Stimulated activated CD4-positive, alpha-beta T cell treated with anti-CD3 and anti-CD28 coated beads, Interleukin-4, amount 100 ng/mL, for 1 hour (primary cell): ENCODE measurements around the gene IDH2.
"Not testable (repeated sequence)": the region's sequence is repeated elsewhere in the genome, so short reads cannot be mapped to it uniquely, and the experiment has no call there.

Experiments used
- DNase-seq: peaks from one replicate; pipeline ENCODE4 v3.0.0-alpha.2; 2020

The IDH2 gene

DNA sequence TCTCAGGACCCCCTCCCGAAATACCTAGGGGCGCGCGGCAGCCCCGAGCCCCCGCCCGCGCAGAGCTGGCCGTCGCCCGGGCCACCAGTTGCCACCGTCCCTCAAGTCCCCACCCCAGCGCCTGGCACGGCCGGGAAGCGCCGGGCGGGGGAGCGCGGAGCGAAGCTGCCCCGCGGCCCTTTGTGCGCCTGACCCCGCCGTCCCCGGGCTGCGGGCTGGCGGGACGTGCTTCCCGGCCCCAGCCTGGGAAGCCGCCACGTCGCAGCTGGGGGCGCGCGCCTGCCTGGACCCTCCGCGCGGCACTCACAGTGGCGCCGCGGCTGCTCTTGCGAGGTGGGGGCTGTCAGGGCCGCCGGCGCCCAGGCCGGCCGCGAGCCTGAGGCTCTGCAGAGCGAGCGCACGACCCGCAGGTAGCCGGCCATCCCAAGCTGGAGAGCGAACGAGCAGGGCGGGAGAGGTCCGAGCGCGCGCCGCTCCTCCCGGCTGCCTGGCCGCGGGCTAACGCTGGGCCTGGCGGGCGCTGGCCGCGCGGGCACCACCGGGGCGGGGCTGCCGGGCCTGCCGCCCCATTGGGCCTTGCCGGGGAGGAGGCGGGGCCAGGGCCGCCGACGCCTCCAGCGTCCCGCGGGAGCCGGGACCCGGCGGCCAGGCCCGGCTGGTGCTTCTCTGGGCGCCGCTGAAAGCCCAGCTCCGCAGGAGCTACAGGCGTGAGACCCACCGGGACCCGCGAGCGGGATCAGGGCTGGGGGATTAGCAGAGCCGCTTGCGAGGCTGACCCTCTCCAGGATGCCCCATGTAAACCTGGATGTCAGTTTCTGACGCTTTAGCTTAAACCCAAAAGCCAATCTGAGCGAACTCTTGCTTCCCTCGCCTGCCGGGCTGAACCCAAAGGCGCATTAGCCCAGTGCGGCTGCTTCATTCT, at the start of gene IDH2:
IDH2 (minus strand) TSS at position 500 of the 922 bp plus-strand sequence; CDS start at position 422, 78 bp downstream.
- peak; percentile 73 for DNase-seq

DNA sequence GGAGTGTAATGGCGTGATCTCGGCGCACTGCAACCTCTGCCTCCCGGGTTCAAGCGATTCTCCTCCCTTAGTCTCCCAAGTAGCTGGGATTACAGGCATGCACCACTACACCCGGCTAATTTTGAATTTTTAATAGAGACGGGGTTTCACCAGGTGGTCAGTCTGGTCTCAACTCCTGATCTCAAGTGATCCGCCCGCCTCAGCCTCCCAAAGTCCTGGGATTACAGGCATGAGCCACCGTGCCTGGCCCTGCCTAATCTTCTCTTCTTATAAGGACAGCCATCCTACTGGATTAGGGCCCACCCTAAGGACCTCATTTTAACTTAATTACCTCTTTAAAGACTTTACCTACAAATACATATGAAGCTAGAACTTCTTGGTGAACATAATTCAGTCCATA, 48.3 kb upstream of the IDH2 start:
- not testable (repeated sequence) for DNase-seq

DNA sequence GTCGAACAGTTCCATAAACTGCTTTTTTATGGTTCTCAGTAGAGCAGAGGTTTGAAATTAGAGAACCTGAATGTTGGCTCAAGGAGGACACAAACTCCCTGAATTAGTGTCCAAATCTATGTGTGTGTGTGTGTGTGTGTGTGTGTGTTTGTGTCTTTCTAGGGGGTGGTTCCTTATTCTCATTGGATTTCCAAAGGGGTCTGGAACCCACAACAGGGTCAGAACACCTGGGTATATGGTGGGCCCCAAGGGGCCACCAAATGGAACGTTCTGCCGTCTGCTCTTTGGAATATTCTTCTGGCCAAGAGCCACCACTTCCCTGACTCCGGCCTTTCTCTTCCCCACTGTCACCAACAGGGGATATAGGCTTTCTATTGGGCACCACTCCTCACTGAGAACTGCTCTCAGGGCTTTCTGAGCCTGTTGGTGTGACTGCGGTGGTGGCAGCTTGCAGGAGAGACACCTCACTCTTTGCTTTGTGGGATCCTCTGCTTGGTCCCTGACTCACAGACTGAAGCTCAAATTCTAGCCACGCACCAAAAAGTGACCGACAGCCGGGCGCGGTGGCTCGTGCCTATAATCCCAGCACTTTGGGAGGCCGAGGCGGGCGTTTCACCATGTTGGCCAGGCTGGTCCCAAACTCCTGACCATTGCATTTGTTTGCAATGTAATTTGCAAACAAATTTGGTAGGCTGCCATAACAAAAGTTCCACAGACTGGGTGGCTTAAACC, 47.5 kb upstream of the IDH2 start:
- no peak for DNase-seq

DNA sequence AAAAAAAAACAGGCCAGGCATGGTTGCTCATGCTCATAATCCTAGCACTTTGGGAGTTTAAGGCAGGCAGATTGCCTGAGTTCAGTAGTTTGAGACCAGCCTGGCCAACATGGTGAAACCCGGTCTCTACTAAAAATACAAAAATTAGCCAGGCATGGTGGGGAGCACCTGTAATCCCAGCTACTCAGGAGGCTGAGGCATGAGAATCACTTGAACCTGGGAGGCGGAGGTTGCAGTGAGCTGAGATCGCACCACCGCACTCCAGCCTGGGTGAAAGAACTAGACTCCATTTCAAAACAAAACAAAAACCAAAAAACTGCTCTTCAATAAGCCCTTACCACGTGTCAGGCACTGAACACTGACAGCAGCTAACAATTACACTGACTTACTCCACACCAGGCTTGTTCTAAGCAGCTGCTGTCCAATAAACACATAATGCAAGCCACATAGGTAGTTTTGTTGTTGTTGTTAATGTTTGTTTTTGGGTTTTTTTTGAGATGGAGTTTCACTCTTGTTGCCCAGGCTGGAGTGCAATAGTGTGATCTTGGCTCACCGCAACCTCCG, 44.0 kb upstream of the IDH2 start:
- DNase-seq = not testable (repeated sequence)

DNA sequence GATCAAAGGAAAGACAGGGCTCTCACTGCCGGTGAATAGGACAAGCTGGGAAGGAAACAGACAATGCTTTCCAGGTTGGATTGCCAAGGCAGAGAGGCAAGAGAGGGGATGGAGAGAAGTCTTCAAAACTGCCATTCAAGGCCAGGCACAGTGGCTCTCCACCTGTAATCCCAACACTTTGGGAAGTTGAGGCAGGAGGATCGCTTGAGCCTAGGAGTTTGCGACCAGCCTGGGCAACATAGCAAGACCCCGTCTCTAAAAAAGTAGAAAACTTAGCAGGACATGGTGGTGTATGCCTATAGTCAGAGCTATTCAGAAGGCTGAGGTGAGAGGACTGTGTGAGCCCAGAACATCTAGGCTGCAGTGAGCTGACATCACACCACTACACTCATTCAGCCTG, 43.5 kb upstream of the IDH2 start:
- DNase-seq = no peak

DNA sequence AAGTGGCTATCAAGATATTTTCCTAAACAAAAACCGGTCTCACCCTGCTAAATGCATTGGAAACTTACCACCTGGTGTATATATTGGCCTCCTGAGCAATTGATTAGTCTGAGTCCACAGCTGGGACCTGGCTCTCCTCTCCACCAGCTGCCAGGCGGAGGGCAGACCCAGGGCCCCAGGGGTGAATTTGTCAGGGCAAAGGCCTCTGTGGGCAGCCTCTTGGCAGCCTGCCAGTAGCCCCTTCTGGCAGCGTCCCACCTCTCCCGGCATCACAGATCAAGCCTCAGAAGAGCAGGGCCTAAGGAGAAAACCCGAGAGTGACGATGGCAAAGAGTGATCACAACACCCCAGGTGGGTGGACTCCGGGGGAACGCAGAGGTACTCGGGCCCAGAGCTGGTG, 43.0 kb upstream of the IDH2 start:
- DNase-seq = no peak

DNA sequence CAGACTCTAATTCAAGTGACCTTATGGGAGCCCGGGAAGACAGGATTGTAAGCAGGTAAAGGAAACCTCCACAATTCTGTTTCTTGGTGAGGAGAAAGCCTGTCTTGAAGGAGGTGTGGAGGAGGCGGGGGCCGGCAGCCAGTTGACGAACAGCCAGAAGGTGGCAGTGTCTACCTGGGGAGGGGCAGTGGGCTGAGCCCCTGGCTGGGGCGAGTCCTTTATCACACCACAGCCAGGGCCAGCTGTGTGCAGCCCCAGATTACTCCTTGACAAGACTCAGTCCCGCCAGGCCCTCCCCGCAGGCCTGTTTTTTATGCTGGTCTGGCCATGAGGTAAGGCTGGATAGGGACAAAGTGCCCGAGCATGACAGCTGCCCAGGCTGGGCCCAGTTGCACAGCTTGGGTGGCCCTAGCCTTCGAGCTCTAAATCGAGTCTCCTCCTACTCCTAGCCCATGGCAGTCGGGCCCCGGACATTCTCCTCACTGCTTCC, 40.9 kb upstream of the IDH2 start:
- peak; percentile 65 for DNase-seq

DNA sequence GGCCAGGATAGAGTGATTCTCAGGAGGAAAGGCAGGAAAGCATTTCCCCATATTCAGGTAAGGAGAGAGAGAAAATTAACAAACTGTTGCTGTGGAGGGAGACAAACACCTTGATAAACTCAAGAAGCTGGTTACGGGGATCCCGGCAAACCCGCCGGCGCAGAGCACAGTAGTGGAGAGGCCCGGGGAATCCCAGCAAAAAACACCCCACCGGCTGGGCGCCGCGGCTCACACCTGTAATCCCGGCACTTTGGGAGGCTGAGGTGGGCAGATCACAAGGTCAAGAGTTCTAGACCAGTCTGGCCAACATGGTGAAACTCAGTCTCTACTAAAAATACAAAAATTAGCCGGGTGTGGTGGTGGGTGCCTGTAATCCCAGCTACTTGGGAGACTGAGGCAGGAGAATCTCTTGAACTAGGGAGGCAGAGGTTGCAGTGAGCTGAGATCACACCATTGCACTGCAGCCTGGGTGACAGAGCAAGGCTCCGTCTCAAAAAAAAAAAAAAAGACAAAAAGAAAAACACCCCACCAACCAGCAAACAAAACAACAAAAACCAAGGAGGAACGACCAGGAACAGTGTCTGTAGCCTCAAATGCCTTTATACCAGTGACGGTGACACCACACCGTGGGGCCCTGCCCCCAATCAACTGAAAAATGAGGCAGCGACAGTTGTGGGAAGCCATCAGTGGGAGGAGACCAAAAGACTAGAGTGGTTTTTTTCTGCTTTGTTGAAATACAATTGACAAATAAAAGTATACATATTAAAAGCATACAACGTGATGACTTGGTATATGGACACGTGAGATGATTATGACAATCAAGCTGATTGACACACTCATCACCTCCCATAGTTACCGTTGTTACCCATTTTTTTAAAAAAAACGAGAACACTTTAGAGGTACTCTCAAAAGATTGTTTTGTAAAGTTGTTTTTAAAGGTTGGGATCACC, 40.2 kb upstream of the IDH2 start:
- peak; percentile 46 for DNase-seq

DNA sequence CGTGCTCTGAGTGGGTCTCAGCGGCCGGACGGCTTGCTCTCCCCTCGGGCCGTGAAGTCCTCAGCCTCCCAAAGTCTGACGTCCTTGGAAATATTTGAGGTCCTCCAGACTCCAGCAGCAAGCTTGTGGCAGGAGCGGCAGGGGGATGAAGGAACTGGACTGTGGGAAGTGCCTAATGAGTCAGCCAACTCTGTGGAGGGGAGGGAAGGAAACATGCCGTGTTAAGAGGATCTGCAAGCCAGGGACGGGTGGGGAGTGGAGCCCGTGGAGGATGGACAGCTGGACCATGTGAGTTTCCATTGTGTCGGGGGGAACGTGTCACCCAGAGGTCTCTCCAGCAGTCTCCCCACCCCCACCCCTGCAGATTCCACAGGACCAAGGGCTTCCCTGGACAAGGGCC, 39.4 kb upstream of the IDH2 start:
- DNase-seq = no peak

DNA sequence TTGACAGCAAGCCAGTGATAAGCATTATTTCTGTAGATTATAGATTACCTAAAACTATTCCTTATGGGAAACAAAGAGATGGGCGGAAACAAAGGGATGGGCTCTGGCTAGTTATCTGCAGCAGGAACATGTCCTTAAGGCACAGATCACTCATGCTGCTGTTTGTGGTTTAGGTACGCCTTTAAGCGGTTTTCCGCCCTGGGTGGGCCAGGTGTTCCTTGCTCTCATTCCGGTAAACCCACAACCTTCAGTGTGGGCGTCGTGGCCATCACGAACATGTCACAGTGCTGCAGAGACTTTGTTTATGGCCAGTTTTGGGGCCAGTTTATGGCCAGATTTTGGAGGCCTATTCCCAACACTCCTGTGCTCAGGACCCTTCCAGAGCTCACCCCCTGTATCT, 37.3 kb upstream of the IDH2 start:
- DNase-seq = peak; percentile 7

DNA sequence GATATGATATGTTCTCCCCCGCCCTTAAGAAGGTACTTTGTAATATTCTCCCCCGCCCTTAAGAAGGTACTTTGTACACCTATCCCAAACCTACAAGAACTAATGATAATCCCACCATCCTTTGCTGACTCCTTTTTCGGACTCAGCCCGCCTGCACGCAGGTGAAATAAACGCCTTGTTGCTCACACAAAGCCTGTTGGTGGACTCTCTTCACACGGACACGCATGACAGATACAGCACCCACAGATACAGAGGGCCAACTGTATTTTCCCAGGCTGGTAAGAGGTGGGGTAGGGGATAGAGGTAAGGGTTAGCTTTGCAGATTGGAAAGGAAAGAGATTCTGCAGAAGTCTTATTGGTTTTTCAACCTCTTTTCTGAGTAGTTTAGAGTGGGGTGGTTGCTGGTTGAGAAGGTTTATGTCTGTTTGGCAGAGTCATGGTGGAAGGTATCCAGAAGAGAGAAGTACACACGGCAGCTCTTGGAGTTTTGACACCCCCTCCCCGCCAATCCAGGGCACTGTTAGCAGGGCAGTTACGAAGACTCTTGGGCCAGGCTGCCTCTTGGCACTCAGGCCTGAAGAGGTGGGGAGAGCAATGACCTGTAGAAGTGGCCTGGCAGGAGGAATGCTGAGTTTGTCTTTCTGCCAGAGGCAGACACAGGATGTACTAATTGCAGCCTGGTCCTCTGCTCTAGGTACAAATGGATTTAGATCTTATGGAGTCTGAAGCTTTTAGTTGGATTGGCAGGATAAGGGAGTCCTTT, 36.0 kb upstream of the IDH2 start:
- no peak for DNase-seq

DNA sequence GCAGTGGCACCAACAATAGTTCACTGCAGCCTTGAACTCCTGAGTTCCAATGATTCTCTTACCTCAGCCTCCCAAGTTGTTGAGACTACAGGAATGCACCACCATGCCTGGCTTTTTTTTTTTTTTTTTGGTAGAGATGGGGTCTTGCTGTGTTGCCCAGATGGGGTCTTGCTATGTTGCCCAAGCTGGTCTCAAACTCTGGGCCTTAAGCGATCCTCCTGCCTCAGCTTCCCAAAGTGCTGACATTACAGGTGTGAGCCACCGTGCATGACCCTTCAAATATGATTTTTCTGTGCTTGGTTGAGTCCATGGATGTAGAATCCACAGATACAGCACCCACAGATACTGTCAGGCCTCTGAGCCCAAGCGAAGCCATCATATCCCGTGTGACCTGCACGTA, 30.2 kb upstream of the IDH2 start:
- DNase-seq = no peak

DNA sequence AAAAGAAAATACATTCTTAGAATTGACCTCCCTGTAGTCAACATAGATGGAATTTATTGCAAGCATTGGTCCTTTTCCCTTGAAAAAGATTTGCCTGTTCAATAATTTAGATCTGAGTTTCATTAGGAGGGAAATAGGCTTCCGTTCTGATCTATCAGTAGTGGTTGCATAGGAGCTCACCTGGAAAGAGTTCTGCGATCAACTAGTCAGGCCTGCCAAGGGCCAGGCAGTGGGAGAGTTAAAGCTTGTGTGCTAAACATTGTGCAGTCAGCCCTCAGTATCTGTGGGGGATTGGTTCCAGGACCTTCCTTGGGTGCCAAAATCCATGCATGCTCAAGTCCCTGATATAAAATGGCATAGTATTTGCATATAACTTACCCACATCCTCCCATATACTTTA, 29.6 kb upstream of the IDH2 start:
- no peak for DNase-seq

DNA sequence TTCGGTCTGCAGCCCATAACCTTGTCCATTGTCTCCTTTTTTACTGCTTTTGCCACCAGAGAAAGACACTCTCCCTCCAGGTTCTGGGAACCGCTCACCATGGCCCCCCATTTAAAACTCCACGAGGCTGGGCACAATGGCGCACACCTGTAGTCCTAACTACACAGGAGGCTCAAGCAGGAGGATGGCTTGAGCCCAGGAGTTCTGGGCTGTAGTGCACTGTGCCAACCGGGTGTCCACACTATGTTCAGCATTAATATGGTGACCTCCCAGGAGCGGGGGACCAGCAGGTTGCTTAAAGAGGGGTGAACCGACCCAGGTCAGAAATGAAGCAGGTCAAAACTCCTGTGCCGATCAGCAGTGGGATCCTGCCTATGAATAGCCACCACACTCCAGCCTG, 28.0 kb upstream of the IDH2 start:
- no peak for DNase-seq

DNA sequence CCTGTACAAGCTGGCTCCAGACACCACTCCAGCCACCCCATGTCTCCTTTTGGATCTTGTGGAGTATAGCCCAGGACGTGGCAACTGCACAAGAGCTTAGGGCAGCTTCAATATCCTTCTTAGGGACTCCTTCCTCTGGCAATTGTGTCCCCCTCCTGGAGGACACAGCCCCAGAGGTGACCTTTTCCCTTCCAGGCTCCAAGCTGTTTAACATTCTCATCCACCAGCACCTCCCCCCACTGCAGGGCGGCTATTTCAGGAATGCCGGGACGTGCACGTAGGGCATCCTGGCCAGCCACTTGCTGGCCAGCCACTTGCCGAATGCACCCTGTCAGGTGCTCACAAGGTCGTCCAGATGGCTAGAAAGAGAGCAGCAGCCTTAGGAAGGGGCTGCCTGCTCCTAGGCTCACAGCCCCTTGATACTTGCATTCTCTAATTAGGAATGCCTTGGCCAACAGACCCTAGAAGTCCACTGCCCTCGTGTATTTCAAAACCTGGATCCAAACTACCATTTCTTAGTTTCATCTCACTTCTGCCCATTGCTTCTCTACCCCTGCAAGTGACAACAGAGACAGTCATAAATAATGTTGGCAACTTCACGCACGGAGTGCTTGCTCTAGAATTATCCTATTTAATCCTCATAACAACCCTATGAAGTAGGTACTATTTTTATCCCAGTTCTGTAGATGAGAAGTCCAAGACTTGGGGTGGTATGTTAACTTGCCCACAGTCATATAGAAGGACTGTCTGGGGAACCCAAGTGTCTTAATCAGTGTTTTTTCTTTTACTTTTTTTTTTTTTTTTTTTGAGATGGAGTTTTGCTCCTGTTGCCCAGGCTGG, 24.5 kb upstream of the IDH2 start:
- DNase-seq = no peak

DNA sequence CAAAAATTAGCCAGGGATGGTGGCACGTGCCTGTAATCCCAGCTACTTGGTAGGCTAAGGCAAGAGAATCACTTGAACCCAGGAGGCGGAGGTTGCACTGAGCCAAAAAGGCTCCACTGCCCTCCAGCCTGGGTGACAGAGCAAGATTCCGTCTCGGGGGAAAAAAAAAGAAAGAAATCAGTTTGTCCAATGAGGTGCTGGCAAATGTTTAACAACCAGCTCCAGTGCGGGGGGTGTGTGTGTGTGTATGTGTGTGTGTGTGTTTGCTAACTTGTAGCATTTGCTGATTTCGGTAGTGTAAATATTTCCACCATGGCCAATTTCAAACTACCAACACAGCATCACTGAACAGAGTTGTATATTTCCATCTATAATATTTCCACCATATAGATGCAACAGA, 23.8 kb upstream of the IDH2 start:
- DNase-seq = no peak

DNA sequence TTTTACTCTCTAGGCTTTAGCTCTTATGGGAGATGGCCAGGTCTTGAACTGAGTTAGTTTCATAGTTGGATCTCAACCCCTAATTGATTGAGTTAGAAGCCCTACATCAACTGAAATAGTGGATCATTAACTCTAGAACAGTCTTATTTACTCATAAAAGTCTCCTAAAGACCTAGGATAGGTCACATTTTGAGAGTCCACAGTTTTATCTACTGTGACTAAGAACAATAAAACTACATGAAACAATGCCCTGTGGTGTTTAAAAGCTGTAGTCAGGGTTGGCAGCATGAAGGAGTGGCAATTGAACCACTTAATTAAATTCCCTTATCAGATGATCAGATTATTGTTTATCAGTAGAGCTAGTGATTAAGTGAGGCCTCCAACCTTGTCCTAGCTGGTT, 22.2 kb upstream of the IDH2 start:
- no peak for DNase-seq

DNA sequence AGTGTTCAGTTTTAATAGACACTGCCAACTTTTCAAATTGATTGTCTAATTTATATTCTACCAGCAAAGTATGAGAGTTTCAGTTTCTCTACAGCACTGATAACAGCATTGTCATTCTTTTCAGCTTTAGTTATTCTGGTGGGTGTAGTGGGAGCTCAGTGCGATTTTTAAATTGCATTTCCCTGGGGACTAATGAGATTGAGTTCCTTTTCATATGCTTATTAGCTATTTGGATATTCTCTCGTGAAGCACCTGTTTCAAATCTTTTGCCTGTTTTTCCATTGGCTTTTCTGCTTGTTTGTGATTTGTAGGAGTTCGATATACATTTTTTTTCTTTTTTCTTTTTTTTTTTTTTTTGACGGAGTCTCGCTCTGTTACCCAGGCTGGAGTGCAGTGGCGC, 18.8 kb upstream of the IDH2 start:
- DNase-seq = no peak

DNA sequence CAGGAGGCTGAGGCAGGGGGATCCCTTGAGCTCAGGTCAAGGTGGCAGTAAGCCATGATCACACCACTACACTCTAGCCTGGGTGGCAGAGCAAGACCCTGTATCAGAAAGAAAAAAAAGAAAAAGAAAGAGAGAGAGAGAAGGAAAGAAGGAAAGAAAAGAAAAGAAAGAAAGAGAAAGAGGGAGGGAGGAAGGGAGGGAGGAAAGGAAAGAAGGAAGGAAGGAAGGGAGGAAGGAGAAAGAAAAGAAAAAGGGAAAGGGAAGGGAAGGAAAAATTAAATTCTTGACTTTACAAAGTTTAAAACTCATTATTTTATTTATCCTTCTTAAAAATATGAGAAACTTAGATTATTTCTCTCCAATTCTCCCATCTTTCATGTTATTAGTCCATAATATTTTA, 17.1 kb upstream of the IDH2 start:
- DNase-seq = no peak

DNA sequence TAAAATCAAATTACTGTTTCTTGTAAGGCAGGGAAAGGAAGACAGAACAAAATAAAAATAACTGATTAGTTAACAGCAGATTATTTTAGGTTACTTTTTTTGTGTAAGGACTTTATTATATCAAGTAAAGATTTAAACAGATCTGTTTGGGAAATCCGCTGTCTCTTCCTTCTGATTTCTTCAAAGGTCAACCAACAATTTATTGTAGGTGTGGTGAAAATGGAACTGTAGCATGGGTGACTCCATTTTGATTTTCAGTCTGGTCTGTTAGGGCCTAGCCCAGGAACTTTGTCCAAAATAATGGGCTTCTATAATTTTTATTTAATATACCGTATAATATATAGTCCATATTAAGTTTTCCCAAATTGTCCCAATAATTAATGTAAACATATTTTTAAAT, 13.5 kb upstream of the IDH2 start:
- no peak for DNase-seq

DNA sequence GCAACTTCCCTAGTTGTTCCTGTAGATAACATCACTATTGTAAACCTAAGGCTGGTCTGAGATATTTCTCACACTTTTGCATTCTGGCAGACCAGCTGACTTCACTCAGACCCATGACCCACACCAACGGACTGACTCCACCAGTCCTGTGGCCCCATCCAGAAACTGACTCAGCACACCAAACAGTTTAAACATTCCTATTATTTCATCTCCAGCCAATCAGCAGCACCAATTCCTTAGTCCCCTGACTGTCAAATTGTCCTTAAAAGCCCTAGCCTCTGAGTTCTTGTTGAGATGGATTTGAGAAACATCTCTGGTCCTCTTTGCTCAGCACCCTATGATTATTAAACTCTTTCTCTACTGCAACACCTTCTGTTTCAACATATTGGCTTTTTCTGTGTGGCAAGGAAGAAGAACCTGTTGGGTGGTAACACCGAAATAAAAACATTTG, 12.2 kb upstream of the IDH2 start:
- DNase-seq = no peak
